ENCODE measurements around the gene WASF2.

- TF ChIP-seq CTCF (conservative IDR thresholded peaks at IDR 0.05 in 1 of 2, IDR thresholded peaks at IDR 0.05 in 1 of 2; ENCODE audit: low read depth in 1 of 2, low read length in 2 of 2) (no peak), EZH2 (IDR thresholded peaks at IDR 0.05; ENCODE audit: low read length, missing control alignments) (no peak)
Observed at GRCh38 chr1:27538793-27539192, 48.8 kb upstream of the WASF2 start.
